Transverse colon (tissue), 4 donors: Measurements from ENCODE around the gene RIN2.

Experiments
- CTCF ChIP-seq, 5 experiments: fragments of 200-600 bp in 3 of 5; fragments of 450-650 bp in 2 of 5; sonication (generic) in 3 of 5; IDR thresholded peaks; 1 replicate in 2 of 5; 2 replicates in 3 of 5; pipeline ENCODE4 v1.5.1; 2016 to 2017; ENCODE audit warnings: antibody characterized with exemption in 5 of 5, inconsistent platforms in 3 of 5, mild to moderate bottlenecking in 2 of 5, moderate library complexity in 1 of 5
- EP300 ChIP-seq: sonication (generic); formaldehyde crosslinking; IDR thresholded peaks from one replicate; pipeline ENCODE4 v1.6.1; 2017; ENCODE audit warnings: antibody characterized with exemption, low read depth
- POLR2A ChIP-seq: fragments of 450-650 bp; IDR thresholded peaks from one replicate; pipeline ENCODE4 v1.6.1; 2016; ENCODE audit warnings: antibody characterized with exemption, mild to moderate bottlenecking, moderate library complexity
- POLR2AphosphoS5 ChIP-seq, 3 donors: sonication (generic); formaldehyde crosslinking; IDR thresholded peaks; one replicate each; pipeline ENCODE4 v1.6.1; 2016; ENCODE audit warnings: antibody characterized with exemption in 3 of 3

DNA sequence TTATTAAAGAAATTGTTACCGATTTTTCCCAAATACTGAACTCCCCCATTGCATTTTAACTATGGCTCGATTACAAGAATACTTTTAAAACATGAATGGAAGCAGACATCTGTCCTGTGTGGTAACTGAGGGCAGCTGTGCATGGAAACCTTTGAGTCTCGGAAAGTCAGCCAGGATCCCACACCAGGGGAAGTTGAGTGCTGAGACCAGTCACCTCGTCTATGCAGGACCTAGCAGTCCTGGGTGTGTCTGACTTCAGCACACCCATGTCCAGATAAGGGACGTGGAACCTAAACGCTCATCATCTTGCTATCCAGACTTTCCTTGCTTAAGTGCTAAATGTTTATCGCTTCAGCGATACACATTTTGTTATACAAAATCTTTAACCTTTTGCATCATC is 6.1 kb downstream of the RIN2 start:
- TF ChIP-seq CTCF (IDR thresholded peaks at IDR 0.05): no peak
- no peak for TF ChIP-seq POLR2A
- no peak for TF ChIP-seq POLR2AphosphoS5 (IDR thresholded peaks at IDR 0.05)
- TF ChIP-seq EP300: no peak
